Cortex of kidney (tissue), 1 donor: ENCODE results near the gene HIVEP2.

Source experiments
- DNase-seq: peaks from one replicate; lab custom pipeline; 2025; lab: John Stamatoyannopoulos, UW

HIVEP2 gene

DNA sequence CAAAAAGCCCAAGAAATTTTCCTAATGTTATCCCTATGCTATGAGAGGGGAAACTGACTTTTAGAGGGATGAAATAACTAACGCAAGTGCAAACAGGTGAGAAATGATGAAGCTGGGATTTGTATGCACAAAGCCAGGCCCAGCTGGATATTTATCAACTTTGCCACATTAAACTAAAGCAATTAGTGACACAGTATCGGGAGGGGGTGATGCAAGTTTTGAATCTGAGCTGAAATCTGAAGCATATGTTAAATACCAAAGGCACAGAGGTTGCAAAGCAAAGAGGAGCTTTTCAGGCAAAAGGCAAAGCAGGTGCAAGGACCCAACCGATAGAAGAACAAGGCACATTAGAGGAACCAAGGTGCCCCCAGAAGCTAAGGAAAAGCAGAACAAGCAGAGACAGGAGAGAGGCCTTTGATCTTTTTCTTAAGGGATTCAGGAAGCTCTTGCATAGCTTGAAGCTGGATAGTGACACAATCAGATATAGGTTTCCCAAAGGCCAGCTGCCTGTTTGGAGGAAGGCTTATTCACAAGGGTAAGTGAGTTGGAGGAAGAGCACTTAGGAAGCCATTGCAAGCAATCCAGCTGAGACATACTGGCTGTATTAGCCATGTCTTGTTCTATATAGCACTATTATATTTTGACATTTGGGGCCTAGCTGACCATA lies 207.5 kb downstream of the HIVEP2 start:
- no peak for DNase-seq

DNA sequence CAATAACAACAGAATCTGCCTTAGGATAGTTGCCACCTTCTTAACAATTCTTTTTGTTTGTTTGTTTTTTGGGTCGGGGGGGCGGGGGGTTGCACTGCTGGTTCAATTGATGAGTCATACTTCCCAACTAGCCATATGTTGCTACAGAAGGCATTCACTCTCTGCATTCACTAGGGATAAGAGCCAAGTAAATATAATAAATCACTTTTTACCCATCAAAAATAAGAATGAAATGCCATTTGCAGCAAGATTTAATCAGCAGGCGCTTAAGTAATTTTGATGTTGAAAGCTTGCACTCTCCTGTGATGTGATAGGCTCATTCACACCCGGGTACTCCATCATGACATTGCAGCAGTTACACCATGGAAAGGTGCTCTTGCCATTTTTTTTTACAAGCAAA lies 209.8 kb downstream of the HIVEP2 start:
- no peak for DNase-seq

DNA sequence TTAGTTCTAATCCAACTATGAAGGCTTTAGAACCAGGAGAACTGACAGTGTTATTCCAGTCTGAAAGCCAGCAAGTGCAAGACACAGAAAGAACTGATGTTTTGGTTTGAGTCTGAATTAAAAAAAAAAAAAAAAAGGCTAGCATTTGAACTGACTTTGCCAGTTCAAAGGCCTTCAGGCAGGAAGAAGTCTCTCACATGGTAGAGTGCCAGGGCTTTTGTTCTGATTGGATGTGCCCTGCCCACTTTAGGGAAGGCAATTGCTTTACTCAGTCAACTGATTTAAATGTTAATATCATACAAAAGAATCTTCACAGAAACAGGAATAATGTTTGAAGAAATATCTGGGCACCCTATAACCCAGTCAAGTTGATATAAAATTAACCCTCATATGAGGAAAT lies 212.2 kb downstream of the HIVEP2 start:
- DNase-seq, result no peak

DNA sequence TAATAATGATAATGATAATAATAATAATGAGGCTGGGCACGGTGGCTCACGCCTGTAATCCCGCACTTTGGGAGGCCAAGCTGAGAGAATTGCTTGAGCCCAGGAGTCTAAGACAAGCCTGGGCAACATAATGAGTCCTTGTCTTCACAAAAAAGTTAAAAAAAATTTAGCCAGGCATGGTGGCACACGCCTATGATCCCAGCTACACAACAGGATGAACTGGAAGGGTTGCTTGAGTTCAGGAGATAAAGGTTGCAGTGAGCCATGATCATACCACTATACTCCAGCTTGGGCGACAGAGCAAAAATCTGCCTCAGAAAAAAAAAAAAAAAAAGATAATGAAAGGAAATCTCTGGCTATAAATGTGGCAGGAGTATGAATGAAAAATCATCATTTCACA lies 213.4 kb downstream of the HIVEP2 start:
- DNase-seq, result no peak

DNA sequence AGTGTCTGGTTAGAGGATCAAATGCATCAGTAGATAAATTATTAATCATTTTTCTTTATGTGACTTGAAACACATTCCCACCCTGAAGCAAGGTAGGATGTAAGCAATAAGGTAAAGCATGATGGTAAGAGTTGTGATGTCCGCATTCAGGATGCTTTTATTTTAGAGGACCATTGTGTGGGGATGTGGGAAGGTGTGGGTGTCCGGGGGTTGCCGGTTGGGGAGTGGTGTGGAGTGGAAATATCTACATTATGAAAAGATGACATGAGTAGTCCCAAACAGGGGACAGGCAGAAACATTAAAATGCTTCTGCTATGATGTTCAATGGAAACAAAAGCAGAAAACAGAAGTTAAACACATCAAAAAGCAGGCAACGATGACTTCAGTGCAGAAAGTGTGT lies 215.4 kb downstream of the HIVEP2 start:
- no peak for DNase-seq

DNA sequence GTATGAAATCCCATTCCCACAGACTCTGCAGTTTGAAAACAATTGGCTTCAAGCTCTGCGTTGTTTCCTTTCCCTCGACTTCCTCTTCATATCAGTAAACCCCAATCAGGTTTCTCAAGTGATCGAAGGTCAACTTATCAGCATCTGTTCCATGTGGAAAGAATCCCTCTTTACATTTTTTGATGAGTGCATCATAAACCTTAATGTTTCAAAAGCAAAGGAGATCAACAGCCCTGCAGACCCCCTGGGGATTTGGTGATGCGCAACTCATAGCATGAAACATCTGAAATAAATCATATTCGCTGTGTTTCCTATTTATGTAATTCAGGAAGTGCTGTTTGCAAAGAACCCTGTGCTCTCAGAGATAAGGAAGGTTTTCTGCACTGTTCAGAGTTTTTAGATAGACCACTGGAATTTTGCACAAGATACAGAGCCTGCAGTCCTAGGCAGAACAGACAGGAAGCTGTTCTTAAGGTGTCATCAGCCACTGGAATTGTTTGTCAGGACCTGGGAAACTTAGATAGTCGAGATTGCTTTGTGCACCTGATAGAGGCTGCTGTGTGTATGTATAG lies 216.0 kb downstream of the HIVEP2 start:
- no peak for DNase-seq

DNA sequence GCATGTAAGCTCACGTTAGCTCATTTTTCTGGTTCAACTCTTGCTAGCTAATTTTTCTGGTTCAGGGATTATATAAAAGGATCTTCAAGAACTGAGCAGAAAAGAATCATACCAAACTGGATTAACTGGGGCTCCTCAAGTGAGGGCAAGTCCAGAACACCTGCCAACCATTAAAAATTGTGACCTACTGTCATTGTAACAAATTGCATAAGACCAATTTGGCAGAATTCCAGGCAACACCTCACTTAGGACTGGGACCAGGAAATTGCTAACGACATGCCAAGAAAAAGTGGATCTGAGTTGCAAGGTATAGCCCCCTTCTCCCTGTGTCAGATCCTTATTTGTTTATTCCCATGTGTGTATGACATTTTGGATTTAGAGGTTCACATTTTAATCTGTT lies 216.6 kb downstream of the HIVEP2 start:
- DNase-seq, result no peak

DNA sequence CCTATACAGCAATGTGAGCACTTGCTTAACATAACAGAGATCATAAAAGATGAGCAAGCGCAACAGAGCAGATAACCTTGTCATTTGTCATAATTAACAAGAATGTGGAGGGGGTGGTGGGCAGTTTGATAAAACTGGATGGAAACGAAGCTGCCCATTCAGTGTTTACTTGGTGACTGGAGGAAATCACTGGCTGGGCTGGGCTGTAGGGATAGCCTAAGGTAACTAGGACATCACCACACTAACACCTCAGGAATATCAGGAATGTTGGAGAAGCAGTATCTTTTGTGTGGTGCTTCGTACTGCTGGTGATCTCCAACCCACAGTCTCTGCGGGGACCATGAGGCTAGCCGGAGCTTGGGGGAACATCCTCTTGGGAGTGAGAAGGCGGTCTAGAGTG lies 218.4 kb downstream of the HIVEP2 start:
- no peak for DNase-seq

DNA sequence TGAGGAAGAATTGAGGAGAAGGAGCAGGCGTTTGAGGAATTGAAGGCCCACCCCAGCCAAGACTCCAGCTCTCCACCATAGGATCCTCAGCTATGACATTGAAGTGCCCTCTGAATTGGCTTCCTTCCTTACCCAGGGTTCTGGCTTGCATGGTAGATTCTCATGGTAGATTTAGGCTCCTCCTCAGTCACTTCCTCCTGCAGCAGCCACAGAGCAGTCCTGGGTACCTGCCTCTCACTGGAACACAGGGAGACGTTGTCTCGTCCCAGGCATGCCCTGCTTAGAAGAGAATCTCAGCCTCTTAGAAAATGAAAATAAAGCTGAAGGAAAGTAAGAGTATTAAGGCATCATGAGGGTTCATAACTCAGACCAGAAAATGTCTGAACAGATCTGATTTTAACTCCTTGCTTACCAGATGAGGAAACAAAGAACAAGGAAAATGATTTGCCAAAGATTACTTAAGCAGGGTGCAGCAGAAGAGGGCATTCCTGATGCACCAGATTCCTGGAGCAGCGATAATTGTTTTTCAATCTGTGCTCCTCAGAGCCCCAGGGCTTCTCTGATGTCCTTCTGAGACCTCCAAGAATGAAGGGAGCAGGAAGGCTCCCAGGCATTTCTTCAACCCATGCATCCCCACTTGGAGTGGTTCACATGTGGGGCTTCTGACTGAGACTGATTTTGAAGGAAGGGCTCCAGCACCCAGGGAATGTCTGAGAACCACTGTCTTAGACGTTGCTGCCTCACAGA lies 219.8 kb downstream of the HIVEP2 start:
- DNase-seq, result no peak

DNA sequence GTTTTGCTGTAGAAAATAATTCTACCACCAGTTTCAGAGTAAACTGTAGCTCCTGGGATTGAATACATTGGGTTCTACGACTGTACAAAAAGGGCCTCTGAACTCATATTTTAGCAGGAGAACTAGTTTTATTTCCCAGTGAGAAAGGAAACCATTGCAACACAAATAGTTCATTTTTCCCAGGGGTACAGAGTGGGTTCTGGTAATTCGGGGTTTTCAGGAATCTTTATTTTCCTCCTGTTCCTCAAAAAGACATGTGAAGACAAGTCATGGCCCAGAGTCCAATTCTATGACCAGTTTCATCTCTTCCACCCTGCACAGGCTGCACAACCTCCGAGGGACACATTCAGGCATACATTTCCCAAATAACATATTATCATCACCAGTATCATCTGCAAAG lies 222.1 kb downstream of the HIVEP2 start:
- DNase-seq, result no peak

DNA sequence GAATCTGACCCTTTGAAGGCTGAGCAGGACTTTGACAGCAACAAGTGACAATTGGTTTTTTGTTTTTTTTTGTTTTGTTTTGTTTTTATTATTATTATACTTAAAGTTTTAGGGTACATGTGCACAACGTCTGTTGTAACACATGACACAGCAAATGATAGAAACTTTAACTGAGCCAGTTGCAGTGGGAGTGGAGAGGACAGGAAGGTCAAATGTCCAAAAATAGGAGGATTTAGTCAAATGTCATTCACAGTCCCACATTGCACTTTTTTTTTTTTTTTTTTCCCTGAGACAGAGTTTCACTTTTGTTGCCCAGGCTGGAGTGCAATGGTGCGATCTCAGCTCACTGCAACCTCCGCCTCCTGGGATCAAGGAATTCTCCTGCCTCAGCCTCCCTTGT lies 223.0 kb downstream of the HIVEP2 start:
- DNase-seq, result no peak

DNA sequence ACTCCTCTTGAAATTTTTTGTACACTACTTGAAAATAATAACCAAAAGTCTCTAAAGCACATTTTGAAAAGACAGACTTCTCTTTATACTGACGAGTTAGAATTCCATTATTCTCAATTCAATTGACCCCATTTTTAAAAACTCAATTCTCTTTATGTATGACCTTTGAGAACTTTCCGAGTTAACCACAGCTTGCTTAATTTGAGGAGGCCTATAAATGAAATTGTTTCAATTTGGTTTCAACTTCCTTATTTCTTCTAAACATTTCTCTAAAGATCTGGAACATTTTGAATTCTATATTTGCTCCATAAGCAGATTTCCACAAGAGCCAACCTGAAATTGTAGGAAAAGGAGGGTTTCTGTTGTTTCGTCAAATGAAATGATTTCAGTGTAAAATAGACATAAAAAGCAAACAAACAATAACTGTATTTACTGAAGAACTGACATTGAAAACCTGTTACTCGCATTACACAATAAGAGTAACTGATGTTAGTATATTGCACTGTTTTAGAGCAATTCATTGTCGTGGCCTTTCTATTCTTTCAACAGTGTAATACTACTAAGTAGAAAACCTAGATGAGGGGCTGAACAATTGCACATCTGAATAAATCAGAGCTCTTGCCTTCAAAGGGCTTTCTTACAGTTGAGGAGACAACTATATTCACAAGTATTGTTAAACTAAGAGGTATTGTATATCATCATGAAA lies 223.6 kb downstream of the HIVEP2 start:
- no peak for DNase-seq

DNA sequence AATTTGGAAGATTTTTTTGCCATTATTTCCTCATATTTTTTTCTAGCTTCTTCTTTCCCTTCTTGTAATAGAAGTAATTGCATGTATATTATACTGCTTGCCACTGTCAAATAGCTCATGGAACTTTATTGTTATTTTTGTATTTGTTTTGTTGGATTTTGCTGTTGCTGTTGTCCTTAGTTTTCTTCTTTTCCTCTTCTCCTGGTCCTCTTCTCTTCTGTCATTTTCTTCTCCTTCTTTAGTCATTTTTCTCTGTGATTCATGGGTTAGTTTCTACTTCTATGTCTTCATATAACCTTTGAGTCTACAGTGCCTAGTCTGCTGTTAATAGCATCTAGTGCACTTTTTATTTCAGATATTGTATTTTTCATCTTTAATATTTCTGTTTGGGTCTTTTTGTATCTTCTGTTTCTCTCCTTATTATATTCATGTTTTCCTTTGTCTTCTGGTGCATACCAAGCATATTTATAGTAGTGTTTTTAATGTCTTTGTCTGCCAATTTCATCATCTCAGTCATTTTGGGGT lies 226.2 kb downstream of the HIVEP2 start:
- no peak for DNase-seq

DNA sequence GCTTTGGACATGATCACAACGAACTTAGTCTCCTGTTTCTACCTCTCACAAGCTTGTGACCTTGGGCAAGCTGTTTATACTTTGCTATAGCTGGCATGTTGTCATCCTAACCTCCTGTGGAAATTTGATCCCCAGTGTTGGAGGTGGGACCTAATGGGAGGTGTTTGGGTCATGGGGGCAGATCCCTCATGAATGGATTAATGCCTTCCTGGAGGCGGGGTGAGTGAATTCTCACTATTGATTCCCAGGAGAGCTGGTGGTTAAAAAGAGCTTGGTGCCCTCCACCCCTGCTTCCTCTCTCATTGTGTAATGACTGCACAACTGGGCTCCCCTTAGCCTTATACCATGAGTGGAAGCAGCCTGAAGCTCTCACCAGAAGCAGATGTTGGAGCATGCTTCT lies 228.9 kb downstream of the HIVEP2 start:
- no peak for DNase-seq

DNA sequence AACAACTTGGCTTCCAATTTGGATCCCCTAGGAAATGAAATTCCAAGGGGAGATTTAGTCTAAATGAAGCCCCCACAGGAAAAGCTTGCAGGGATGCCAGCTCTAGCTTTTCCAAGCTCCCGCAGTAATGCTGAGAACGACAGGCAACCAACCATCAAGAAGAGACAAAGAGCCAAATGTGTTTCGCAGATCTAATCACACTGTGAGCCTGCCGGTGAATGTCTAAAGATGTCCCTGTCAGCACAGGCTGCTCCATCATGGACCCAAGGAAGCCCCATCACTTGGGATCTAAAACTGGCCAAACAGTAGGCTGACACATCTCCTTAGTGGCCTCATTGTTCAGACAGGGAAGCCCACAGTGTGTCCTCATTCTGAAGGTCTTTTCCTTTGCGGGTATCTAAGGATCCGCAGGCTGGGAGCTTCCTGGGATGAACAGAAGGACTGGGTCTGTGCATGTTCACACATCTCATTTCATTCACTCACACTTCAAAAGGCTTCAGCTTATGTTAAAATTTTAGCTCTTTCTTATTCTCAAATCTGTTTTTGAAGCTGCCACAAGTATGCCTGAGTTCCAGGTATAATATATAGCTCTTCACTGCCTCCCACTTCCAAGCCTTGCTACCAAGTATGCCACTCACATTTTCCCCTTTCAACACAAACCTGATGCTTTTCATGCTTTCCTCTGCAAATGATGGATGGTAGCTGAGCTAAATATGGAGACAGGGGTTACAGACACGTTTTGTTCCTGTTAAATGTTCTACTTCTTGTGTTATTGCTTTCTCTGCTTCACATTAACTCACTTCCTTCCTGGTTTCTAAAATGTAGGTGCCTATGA lies 229.8 kb downstream of the HIVEP2 start:
- no peak for DNase-seq

DNA sequence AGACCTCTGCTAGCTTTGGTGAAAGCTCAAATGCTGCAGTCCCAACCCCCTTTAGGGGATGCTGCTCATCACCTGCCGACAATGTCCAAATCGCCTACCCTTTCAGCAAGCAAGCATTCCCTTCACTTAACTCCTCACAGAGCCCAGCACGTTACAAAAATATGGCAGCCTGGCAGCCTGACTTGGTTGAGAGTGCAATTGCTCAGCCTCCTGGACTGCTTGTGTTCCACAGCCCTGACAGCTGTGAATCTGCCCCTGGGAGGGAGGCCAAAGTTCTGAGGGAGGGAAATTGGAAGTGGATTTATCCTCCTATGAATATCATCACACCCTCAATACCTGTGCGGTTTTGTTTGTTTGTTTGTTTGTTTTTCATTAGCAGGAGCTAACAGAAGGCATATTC lies 231.0 kb downstream of the HIVEP2 start:
- no peak for DNase-seq

DNA sequence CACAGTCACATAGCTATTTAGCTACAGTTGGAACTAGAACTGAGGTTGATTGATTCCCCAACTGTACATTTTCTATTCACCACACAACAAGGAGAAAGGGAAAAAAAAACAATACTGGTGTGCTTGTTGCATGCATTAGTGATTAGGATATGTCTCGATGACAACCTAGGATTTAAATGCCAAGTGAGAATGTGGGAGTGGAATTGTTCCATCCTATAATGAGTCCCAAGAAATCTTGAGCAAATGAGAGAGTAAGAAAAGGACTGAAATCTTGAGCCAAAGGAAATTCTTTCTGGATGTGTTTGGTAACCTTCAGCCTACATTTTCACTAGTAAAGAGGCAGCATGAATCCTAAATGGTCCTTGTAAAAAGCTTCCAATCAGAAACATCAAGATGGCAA lies 232.7 kb downstream of the HIVEP2 start:
- DNase-seq, result no peak

DNA sequence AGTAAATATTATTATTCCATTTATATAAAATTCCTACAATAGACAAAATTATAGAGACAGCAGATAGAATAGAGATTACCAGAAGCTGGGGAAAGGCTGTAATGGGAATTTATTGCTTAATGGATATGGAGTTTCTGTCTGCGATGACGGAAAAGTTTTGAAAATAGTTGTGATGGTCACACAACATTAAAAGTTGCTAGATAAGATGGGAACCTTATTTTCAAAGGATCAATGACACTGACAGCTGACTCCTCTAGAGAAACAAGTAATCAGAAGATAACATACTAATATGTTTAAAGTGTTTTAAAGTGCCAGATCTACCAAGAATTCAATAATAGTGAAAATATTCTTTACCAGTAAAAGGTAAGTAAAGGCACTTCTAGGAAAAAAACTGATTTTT lies 236.3 kb downstream of the HIVEP2 start:
- no peak for DNase-seq

DNA sequence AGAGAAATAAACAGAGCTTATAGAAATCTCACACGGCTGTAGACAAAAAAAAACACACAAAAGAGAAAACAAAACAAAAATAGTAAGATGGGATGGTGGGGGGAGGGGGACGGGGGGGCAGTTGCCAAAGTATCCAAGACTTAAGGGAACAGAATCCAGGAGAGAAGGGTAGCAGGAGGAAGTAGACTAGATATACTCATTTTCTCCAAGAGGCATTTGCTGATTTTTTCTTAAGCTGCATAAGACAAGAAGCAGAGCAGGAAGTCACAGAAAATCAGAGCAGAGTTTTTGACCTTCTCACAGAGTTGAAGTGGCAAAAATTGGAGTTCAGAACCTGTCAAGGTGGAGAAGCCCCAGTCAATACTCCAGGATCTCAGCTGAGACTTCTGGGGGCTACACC lies 237.7 kb downstream of the HIVEP2 start:
- no peak for DNase-seq

DNA sequence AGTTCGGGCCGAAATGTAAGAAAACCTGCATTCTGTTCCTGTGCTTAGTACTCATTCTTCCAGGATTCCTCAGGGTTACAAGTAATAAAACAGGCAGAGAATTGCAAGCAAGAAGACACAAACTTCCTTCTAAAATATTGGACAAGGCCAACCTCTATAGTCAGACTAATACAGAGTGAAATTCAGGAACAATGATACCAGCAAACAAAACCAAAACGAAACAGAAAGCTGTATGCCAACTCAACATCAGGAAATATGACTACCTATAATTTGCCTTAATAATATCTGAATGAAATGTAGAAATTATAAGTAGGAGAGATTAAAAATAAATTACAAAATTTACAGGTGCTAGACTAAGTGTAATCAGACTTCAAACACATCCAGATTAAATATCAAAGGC lies 238.8 kb downstream of the HIVEP2 start:
- no peak for DNase-seq

DNA sequence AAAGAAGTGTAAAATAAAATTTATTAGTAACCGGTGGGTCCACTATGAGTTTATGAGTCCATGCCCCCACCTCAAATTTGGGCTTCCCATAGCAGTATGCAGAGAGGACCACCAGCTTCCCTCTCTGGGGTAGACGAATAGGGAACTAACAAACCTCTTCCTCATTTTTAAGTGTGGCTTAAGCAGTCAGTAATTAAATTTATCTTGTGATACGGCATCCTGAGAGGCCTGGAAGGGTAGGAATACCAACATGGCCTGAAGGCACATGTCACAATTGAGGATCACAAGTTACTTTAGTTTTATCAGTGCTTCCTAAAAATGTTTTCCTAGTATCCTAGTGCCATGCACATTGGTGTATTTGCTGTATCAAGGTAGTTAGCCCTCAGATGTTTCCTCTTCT lies 239.9 kb downstream of the HIVEP2 start:
- no peak for DNase-seq
